ENCODE data around the gene FKRP. TPM values are rescaled to one million over a fixed set of nuclear protein-coding genes. Genes with fewer than 3 reads are reported as not detected.
A peak's percentile ranks its signal among the peaks of the same experiment; 100 is the strongest.

FKRP gene
- total and polyA plus RNA-seq, 2 of the 13 experiments (the other 11 are each of a cell fraction or from before 2014, with no cell fraction given), result 7.3 to 9.8 TPM

- TF ChIP-seq MXD3 (CRISPR knock-in tag; IDR thresholded peaks at IDR 0.05) (peak; percentile 40; the same call in 1 of the 2 replicates), ZBTB34 (CRISPR knock-in tag; IDR thresholded peaks at IDR 0.05) (no peak), GABPB1 (CRISPR knock-in tag; IDR thresholded peaks at IDR 0.05) (peak; percentile 81), CREB3 (CRISPR knock-in tag; IDR thresholded peaks at IDR 0.05) (no peak), ZNF382 (CRISPR knock-in tag; IDR thresholded peaks at IDR 0.05; ENCODE audit: borderline replicate concordance) (no peak), ZSCAN25 (CRISPR knock-in tag; IDR thresholded peaks at IDR 0.05) (no peak), ZNF790 (CRISPR knock-in tag; IDR thresholded peaks at IDR 0.05; ENCODE audit: borderline replicate concordance) (0 out of 2 replicates have a peak, but pooled peaks have one; percentile 42), MIXL1 (CRISPR knock-in tag; IDR thresholded peaks at IDR 0.05) (no peak), SOX13 (IDR thresholded peaks at IDR 0.05) (no peak), SOX13 (CRISPR knock-in tag; conservative IDR thresholded peaks at IDR 0.05 in 1 of 2, IDR thresholded peaks at IDR 0.05 in 1 of 2) (no peak), ELK4 (CRISPR knock-in tag; IDR thresholded peaks at IDR 0.05; ENCODE audit: borderline replicate concordance) (no peak), ZNF451 (CRISPR knock-in tag; IDR thresholded peaks at IDR 0.05) (no peak), SAP130 (CRISPR knock-in tag; IDR thresholded peaks at IDR 0.05; ENCODE audit: low read depth) (peak; percentile 84), PCBP2 (optimal IDR thresholded peaks at IDR 0.05; ENCODE audit: low read depth, low read length, poor library complexity, severe bottlenecking) (no peak), ZSCAN9 (CRISPR knock-in tag; IDR thresholded peaks at IDR 0.05; ENCODE audit: borderline replicate concordance) (no peak), NONO (IDR thresholded peaks at IDR 0.05) (no peak), NONO (CRISPR knock-in tag; conservative IDR thresholded peaks at IDR 0.05) (peak; percentile 67), PHB2 (IDR thresholded peaks at IDR 0.05; ENCODE audit: partially characterized antibody) (no peak), YY1 (IDR thresholded peaks at IDR 0.05; ENCODE audit: insufficient read depth, insufficient replicate concordance, low read depth, low read length) (no peak), ZKSCAN5 (CRISPR knock-in tag; IDR thresholded peaks at IDR 0.05) (no peak), ZNF121 (CRISPR knock-in tag; IDR thresholded peaks at IDR 0.05) (0 out of 2 replicates have a peak, but pooled peaks have one; percentile 13), ZNF530 (CRISPR knock-in tag; IDR thresholded peaks at IDR 0.05; ENCODE audit: low read depth) (no peak), ZNF772 (CRISPR knock-in tag; IDR thresholded peaks at IDR 0.05) (no peak), KDM3A (CRISPR knock-in tag; IDR thresholded peaks at IDR 0.05; ENCODE audit: low read depth) (no peak)
- TF ChIP-seq, protein P1, sequence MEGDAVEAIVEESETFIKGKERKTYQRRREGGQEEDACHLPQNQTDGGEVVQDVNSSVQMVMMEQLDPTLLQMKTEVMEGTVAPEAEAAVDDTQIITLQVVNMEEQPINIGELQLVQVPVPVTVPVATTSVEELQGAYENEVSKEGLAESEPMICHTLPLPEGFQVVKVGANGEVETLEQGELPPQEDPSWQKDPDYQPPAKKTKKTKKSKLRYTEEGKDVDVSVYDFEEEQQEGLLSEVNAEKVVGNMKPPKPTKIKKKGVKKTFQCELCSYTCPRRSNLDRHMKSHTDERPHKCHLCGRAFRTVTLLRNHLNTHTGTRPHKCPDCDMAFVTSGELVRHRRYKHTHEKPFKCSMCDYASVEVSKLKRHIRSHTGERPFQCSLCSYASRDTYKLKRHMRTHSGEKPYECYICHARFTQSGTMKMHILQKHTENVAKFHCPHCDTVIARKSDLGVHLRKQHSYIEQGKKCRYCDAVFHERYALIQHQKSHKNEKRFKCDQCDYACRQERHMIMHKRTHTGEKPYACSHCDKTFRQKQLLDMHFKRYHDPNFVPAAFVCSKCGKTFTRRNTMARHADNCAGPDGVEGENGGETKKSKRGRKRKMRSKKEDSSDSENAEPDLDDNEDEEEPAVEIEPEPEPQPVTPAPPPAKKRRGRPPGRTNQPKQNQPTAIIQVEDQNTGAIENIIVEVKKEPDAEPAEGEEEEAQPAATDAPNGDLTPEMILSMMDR (CRISPR knock-in tag; IDR thresholded peaks at IDR 0.05), result peak; percentile 62
These were observed 38.6 kb downstream of the FKRP start (continued) for GRCh38 chr19:46784262-46785053.
